ENCODE results near the gene KLHL6. TPM values are rescaled to one million over a fixed set of nuclear protein-coding genes. Genes with fewer than 3 reads are reported as not detected.

KLHL6 gene
- total and polyA plus RNA-seq, 10 of the 15 experiments (the other 5 are each of a cell fraction or from before 2014, with no cell fraction given) = 4.0 to 91.8 (median 24.4) TPM

DNA sequence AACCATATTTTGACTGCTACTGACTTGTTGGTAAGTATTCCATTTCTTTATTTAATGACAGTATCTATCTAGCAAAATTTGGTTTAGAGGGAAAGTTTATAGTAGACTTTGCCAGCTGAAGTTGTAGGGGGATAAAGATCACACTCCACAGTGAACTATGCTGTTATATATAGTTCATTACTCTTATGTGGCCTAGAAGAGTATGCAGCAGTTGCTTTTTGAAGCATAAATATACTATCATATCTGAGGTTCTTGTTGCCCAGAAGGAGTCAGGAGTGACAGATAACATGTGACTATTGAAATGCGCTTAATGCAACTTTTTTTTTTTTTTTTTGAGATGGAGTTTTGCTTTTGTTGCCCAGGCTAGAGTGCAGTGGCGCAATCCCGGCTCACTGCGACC is 101.4 kb downstream of the KLHL6 start (continued):
- TF ChIP-seq MXI1 (IDR thresholded peaks at IDR 0.05; ENCODE audit: low read depth, low read length) = no peak
- TF ChIP-seq YY1 (IDR thresholded peaks at IDR 0.05; ENCODE audit: low read depth, low read length) = no peak
- TF ChIP-seq, protein P1, sequence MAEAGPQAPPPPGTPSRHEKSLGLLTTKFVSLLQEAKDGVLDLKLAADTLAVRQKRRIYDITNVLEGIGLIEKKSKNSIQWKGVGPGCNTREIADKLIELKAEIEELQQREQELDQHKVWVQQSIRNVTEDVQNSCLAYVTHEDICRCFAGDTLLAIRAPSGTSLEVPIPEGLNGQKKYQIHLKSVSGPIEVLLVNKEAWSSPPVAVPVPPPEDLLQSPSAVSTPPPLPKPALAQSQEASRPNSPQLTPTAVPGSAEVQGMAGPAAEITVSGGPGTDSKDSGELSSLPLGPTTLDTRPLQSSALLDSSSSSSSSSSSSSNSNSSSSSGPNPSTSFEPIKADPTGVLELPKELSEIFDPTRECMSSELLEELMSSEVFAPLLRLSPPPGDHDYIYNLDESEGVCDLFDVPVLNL (IDR thresholded peaks at IDR 0.05; ENCODE audit: low read depth, low read length) = no peak

GRCh38 chr3:183449791-183450190 is 105.7 kb downstream of the KLHL6 start:
- intact Hi-C loops (cut with micrococcal nuclease; ENCODE audit: unreplicated experiment) (no loop called here), in situ Hi-C loops (cut with MboI) (no loop called here)
- no peak for DNase-seq (ENCODE audit: low read depth, low spot score)
- ATAC-seq = no peak
- Histone ChIP-seq H3K4me2 (ENCODE audit: control insufficient read depth, insufficient read depth) (no peak overlapping the region), H3K27me3 (replicated peaks in 1 of 2; ENCODE audit: control insufficient read depth in 2 of 2, insufficient read depth in 2 of 2, low read length in 1 of 2) (peaks cover 0 to 5% of the 10 kb centered on the region in 2 experiments; a peak in 2 of 4 replicates), H3K4me3 (no peak overlapping the region), H4K20me1 (ENCODE audit: control insufficient read depth, insufficient read depth) (no peaks in the 10 kb centered on the region), H3K9ac (ENCODE audit: control insufficient read depth, insufficient read depth, low read length) (no peak overlapping the region), H3K4me1 (ENCODE audit: control insufficient read depth, insufficient read depth, low read length) (no peaks in the 10 kb centered on the region), H3K36me3 (ENCODE audit: control insufficient read depth in 2 of 2, insufficient read depth in 2 of 2, low read length in 1 of 2) (no peaks in the 10 kb centered on the region), H2AFZ (ENCODE audit: control insufficient read depth, low read depth, low read length) (no peak overlapping the region), H3K79me2 (ENCODE audit: control insufficient read depth, insufficient read depth, low read length) (no peaks in the 10 kb centered on the region), H3K27ac (ENCODE audit: control insufficient read depth, insufficient read depth) (no peak overlapping the region), H3K9me3 (replicated peaks; ENCODE audit: control insufficient read depth, insufficient read depth, low read length) (no peaks in the 10 kb centered on the region)
- 82% methylated on average over 1 of the region's 1 CpG for WGBS (ENCODE audit: insufficient coverage, insufficient replicate concordance, low lambda C conversion rate, missing lambda C conversion rate)
- FAIRE-seq = no peak
- RAD21 ChIA-PET (ENCODE audit: unreplicated experiment) = interaction anchor here (1.0 to 1.4 kb wide), 2 partner anchors 20 to 317 kb away, joined by 3 to 4 read pairs; no protein-coding TSS in a partner anchor
- TF ChIP-seq SPI1 (IDR thresholded peaks at IDR 0.05; ENCODE audit: borderline replicate concordance, insufficient read depth, low read depth, low read length) = no peak
- TF ChIP-seq, protein P2, sequence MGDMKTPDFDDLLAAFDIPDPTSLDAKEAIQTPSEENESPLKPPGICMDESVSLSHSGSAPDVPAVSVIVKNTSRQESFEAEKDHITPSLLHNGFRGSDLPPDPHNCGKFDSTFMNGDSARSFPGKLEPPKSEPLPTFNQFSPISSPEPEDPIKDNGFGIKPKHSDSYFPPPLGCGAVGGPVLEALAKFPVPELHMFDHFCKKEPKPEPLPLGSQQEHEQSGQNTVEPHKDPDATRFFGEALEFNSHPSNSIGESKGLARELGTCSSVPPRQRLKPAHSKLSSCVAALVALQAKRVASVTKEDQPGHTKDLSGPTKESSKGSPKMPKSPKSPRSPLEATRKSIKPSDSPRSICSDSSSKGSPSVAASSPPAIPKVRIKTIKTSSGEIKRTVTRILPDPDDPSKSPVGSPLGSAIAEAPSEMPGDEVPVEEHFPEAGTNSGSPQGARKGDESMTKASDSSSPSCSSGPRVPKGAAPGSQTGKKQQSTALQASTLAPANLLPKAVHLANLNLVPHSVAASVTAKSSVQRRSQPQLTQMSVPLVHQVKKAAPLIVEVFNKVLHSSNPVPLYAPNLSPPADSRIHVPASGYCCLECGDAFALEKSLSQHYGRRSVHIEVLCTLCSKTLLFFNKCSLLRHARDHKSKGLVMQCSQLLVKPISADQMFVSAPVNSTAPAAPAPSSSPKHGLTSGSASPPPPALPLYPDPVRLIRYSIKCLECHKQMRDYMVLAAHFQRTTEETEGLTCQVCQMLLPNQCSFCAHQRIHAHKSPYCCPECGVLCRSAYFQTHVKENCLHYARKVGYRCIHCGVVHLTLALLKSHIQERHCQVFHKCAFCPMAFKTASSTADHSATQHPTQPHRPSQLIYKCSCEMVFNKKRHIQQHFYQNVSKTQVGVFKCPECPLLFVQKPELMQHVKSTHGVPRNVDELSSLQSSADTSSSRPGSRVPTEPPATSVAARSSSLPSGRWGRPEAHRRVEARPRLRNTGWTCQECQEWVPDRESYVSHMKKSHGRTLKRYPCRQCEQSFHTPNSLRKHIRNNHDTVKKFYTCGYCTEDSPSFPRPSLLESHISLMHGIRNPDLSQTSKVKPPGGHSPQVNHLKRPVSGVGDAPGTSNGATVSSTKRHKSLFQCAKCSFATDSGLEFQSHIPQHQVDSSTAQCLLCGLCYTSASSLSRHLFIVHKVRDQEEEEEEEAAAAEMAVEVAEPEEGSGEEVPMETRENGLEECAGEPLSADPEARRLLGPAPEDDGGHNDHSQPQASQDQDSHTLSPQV (IDR thresholded peaks at IDR 0.05) = no peak
- TF ChIP-seq GABPA (IDR thresholded peaks at IDR 0.05; ENCODE audit: low read depth) = no peak
- no peak for TF ChIP-seq TARDBP (IDR thresholded peaks at IDR 0.05; ENCODE audit: borderline replicate concordance)
- TF ChIP-seq NR2F1 (conservative IDR thresholded peaks at IDR 0.05) = no peak
- TF ChIP-seq PAX8 (IDR thresholded peaks at IDR 0.05) = no peak
- no peak for TF ChIP-seq SMARCA5 (IDR thresholded peaks at IDR 0.05)
- no peak for TF ChIP-seq SREBF2 (IDR thresholded peaks at IDR 0.05; ENCODE audit: low read length)
- TF ChIP-seq PAX5 (IDR thresholded peaks at IDR 0.05; ENCODE audit: borderline replicate concordance, low read depth, low read length) = no peak
- TF ChIP-seq YY1 (IDR thresholded peaks at IDR 0.05; ENCODE audit: low read depth, low read length) = no peak
- TF ChIP-seq, protein P1 (IDR thresholded peaks at IDR 0.05; ENCODE audit: low read depth, low read length) = no peak
- TF ChIP-seq, protein P3, sequence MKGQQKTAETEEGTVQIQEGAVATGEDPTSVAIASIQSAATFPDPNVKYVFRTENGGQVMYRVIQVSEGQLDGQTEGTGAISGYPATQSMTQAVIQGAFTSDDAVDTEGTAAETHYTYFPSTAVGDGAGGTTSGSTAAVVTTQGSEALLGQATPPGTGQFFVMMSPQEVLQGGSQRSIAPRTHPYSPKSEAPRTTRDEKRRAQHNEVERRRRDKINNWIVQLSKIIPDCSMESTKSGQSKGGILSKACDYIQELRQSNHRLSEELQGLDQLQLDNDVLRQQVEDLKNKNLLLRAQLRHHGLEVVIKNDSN (IDR thresholded peaks at IDR 0.05; ENCODE audit: borderline replicate concordance, extremely low read length, insufficient read depth, low read depth, low read length) = no peak
- CTCF ChIA-PET = interaction anchor here (0.7 to 1.3 kb wide), 2 partner anchors 10 to 317 kb away, joined by 3 read pairs; no protein-coding TSS in a partner anchor
- BruUV-seq (replicated peaks) = no TSS peak
- SMC1A ChIA-PET (ENCODE audit: uncharacterized antibody, unreplicated experiment) = interaction anchor here (1.4 kb wide), 1 partner anchor 19 kb away, joined by 5 read pairs; no protein-coding TSS in a partner anchor
- POLR2A ChIA-PET = no interaction called here
